ENCODE data around the gene GDF7.

GRCh38 chr2:20646446-20646845, 20.5 kb upstream of the GDF7 start:
- no peak for TF ChIP-seq TEAD4 (IDR thresholded peaks at IDR 0.05)
- no peak for TF ChIP-seq NFIC (IDR thresholded peaks at IDR 0.05)
- TF ChIP-seq FOXM1 (IDR thresholded peaks at IDR 0.05; ENCODE audit: borderline replicate concordance, low read depth): no peak

Measured in Ishikawa (cell line).